HCT116 (cell line): Measurements from ENCODE around the gene PCDH9.

ENCODE experiments used
- CEBPB ChIP-seq: IDR thresholded peaks from 2 replicates; pipeline ENCODE4 v1.6.1; 2012; ENCODE audit warnings: low read depth
- CTCF ChIP-seq, 3 experiments: fragments of 200-600 bp in 1 of 3; sonication (generic) in 1 of 3; IDR thresholded peaks in 2 of 3; conservative IDR thresholded peaks in 1 of 3; 2 replicates each; pipeline ENCODE4 v1.5.1; 2012 to 2017; ENCODE audit warnings: low read depth in 2 of 3, low read length in 2 of 3, antibody characterized with exemption in 1 of 3, borderline replicate concordance in 1 of 3, control low read depth in 1 of 3, mild to moderate bottlenecking in 1 of 3, mixed read lengths in 1 of 3, mixed run types in 1 of 3, moderate library complexity in 1 of 3; ENCODE audit not compliant: insufficient read depth in 1 of 3
- ELF1 ChIP-seq: IDR thresholded peaks from 2 replicates; pipeline ENCODE4 v1.6.1; 2012; ENCODE audit warnings: low read depth, borderline replicate concordance
- EZH2 ChIP-seq: fragments of 200-600 bp; sonication (generic); IDR thresholded peaks from 2 replicates; pipeline ENCODE4 v1.6.1; 2017; ENCODE audit warnings: antibody characterized with exemption, mixed run types
- EZH2phosphoT487 ChIP-seq: fragments of 200-600 bp; IDR thresholded peaks from 2 replicates; pipeline ENCODE4 v1.6.1; 2018; ENCODE audit warnings: antibody characterized with exemption, borderline replicate concordance
- POLR2AphosphoS5 ChIP-seq: IDR thresholded peaks from 2 replicates; pipeline ENCODE4 v1.6.1; 2011; ENCODE audit warnings: mild to moderate bottlenecking, low read depth, low read length, moderate library complexity
- RAD21 ChIP-seq: IDR thresholded peaks from 2 replicates; pipeline ENCODE4 v1.6.1; 2012; ENCODE audit warnings: low read depth, mild to moderate bottlenecking
- YY1 ChIP-seq: IDR thresholded peaks from 2 replicates; pipeline ENCODE4 v1.6.1; 2011; ENCODE audit warnings: low read length, low read depth, moderate library complexity, mild to moderate bottlenecking; ENCODE audit not compliant: insufficient replicate concordance; ENCODE audit errors: extremely low read depth

- TF ChIP-seq CTCF (IDR thresholded peaks at IDR 0.05 in 2 of 3, conservative IDR thresholded peaks at IDR 0.05 in 1 of 3; ENCODE audit: borderline replicate concordance in 1 of 3, insufficient read depth in 1 of 3, low read depth in 2 of 3, low read length in 2 of 3), result no peak
- no peak for TF ChIP-seq EZH2
- TF ChIP-seq CEBPB, result no peak
- TF ChIP-seq POLR2AphosphoS5, result no peak
- TF ChIP-seq YY1, result no peak
- TF ChIP-seq EZH2phosphoT487, result no peak
- TF ChIP-seq RAD21, result no peak
- TF ChIP-seq ELF1, result no peak
Observed at GRCh38 chr13:66399873-66400272, 830.3 kb downstream of the PCDH9 start.
